Psoas muscle (tissue), 8 donors: Measurements from ENCODE around the gene BTBD17. TPM values are rescaled to one million over a fixed set of nuclear protein-coding genes. Genes with fewer than 3 reads are reported as not detected.
A peak's percentile ranks its signal among the peaks of the same experiment; 100 is the strongest.

Experiments
- ATAC-seq, 4 donors: fragments of 200-7000 bp; cut with Tn5 transposase; one replicate each; pipeline ENCODE4 v1.9.1; 2020; ENCODE audit warnings: moderate library complexity in 3 of 4, mild to moderate bottlenecking in 2 of 4
- DNase-seq, 2 donors: peaks; one replicate each; pipeline ENCODE4 v3.0.0-alpha.2; 2020
- H3K27ac ChIP-seq: fragments of 200-600 bp; one replicate; pipeline ENCODE4 v1.8.0; 2022
- H3K27me3 ChIP-seq, 3 donors: fragments of 200-600 bp in 1 of 3; one replicate each; pipeline versions ENCODE4 v1.6.1 to v1.8.0; 2013 to 2022; ENCODE audit warnings: low read length in 2 of 3, mild to moderate bottlenecking in 2 of 3, moderate library complexity in 1 of 3; ENCODE audit not compliant: insufficient read depth in 3 of 3
- H3K36me3 ChIP-seq, 2 donors: fragments of 200-600 bp in 1 of 2; one replicate each; pipeline versions ENCODE4 v1.6.1 to v1.8.0; 2013 to 2022; ENCODE audit warnings: low read depth in 1 of 2, mild to moderate bottlenecking in 1 of 2, moderate library complexity in 1 of 2; ENCODE audit not compliant: insufficient read depth in 1 of 2
- H3K4me1 ChIP-seq: fragments of 200-600 bp; one replicate; pipeline ENCODE4 v1.8.0; 2022
- H3K4me3 ChIP-seq: fragments of 200-600 bp; one replicate; pipeline ENCODE4 v1.8.0; 2022; ENCODE audit warnings: mild to moderate bottlenecking
- H3K9me3 ChIP-seq: fragments of 200-600 bp; one replicate; pipeline ENCODE4 v1.8.0; 2022
- WGBS, 3 donors: extraction: QIAGEN DNeasy Blood & Tissue Kit; methylation state at CpG; one replicate each; pipeline versions ENCODE4 v1.1.6 to v1.1.7; 2013; 5-methylcytosine and 5-hydroxymethylcytosine counted together
- intact Hi-C, 2 donors: fragments of 100-400 bp; cut with DNase I; formaldehyde crosslinking; loops; one replicate each; pipeline versions ENCODE4 v1.11.0 to v1.14.2; 2022
- polyA plus RNA-seq, 3 donors: library from polyadenylated mRNA; stranded (reverse); fragments of 200-250 nt; gene quantifications; one replicate each; pipeline ENCODE4 v1.2.3, GENCODE V29; 2013
- total RNA-seq, 4 donors: library from RNA; stranded (reverse); fragmentation: NEBNext Ultra II Directional in 2 of 4; extraction: Animal tissue kit (Norgen Biotek cat#: 25700) in 2 of 4; gene quantifications; one replicate each; pipeline versions ENCODE4 v1.2.1 to v1.2.4, GENCODE V29; 2021 to 2023
- TF ChIP-seq, protein P1 (sequence below): fragments of 200-600 bp; IDR thresholded peaks from one replicate; pipeline ENCODE4 v1.8.0; 2022; ENCODE audit warnings: antibody characterized with exemption
- donor health status: healthy with polysubstance abuse.
- donor health status: DM: no; HTN: no; CAD: no; lungs with moderate emphysema.
- donor health status: Bipolar disorder and iron deficiency.
- donor health status: healthy.
- donor health status: DM: yes; HTN: yes; CAD: no.
- donor health status: DM: no; HTN: no; CAD: no.
- donor health status: DM: no; HTN: no; CAD: no.
- donor health status: DM: yes; HTN: yes; CAD: no.

BTBD17 gene
- total and polyA plus RNA-seq, 7 donors = not detected

DNA sequence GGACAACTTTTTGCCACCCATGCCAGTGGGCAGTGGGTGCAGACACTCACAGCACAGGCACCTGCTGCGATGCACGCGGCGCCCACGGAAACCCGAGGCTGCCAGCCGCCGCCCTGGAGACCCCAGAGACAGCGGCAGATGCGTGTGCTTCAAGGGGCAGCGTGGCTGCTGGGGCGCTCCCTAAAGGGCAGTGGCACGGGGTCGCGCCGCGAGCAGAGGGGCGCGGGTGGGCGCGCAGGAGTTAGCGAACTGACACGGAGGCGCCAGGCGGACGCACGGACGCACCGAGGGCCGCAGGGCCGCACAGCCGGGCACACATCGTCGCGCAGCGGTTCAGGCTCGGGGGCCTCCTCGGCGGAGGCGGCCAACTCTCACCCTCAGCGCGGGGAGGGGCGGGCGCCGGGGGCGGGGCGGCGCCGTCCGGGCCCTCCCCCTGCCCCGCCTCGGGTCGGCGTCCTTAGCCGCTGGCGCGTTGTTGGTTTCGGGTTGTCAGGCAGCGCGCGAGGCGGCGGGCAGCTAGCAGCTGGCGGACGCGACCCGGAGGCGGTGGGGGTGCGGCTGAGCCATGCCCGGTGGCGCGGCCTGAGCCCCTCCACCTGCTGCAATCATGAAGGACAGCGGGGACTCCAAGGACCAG lies 35.8 kb downstream of the BTBD17 start, which contains the start of gene KIF19:
KIF19 (plus strand) TSS at position 484 of the 637 bp plus-strand sequence; CDS start at position 608, 124 bp downstream.
- H3K4me1 ChIP-seq = peaks cover 14% of the 10 kb centered on the region
- H3K36me3 ChIP-seq = no peaks in the 10 kb centered on the region
- H3K27me3 ChIP-seq = no peaks in the 10 kb centered on the region
- H3K9me3 ChIP-seq = no peaks in the 10 kb centered on the region
- DNase-seq = peak; percentile 62 to 72
- H3K27ac ChIP-seq = no peak within 1 kb of the TSS
- ATAC-seq = peak; percentile 83 to 94 (median 89)
- H3K4me3 ChIP-seq = peak within 1 kb of the TSS; percentile 68
- TF ChIP-seq, protein P1, sequence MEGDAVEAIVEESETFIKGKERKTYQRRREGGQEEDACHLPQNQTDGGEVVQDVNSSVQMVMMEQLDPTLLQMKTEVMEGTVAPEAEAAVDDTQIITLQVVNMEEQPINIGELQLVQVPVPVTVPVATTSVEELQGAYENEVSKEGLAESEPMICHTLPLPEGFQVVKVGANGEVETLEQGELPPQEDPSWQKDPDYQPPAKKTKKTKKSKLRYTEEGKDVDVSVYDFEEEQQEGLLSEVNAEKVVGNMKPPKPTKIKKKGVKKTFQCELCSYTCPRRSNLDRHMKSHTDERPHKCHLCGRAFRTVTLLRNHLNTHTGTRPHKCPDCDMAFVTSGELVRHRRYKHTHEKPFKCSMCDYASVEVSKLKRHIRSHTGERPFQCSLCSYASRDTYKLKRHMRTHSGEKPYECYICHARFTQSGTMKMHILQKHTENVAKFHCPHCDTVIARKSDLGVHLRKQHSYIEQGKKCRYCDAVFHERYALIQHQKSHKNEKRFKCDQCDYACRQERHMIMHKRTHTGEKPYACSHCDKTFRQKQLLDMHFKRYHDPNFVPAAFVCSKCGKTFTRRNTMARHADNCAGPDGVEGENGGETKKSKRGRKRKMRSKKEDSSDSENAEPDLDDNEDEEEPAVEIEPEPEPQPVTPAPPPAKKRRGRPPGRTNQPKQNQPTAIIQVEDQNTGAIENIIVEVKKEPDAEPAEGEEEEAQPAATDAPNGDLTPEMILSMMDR = no peak
- WGBS, 3 donors = 2 to 4% (median 3%) methylated on average over 44 to 73 of the region's 73 CpGs
- intact Hi-C loops = no loop called here

DNA sequence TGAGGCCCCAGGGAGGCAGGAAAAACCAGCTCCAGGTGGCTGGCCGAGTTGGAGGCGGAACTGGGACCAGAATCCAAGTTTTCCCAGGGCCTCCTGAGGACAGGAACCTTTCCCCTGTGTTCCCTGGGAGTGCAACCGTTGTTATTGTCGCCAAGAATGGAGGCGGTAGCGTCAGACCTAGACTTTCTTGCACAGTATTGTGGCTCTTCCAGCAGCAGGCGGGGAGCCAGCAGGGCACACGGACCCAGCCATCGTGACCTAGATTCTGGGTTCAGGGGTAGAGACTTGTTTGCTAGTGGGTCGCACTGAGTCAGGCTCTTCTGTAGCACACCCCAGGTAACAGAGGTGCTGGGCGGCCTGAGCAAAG lies 36.3 kb downstream of the BTBD17 start:
- peak; percentile 18 to 76 (median 56) for ATAC-seq

DNA sequence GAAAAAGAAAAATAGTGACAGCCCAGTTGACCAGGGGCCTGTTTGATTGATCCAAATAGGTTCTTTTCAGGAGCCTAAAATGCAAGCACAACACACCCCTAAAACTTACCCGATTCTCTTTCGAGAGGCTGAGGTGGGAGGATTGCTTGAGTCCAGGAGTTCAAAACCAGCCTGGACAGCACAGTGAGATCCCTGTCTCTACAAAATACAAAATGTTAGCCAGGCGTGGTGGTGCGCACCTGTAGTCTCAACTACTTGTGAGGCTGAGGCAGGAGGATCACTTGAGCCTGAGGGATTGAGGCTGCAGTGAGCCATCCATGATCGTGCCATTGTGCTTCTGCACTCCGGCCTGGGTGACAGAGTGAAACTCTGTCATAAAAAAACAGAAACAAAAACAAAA lies 37.1 kb downstream of the BTBD17 start:
- Histone ChIP-seq H3K27ac (no peak overlapping the region), H3K9me3 (no peaks in the 10 kb centered on the region), H3K4me1 (peaks cover 14% of the 10 kb centered on the region), H3K27me3 (no peaks in the 10 kb centered on the region), H3K4me3 (no peak overlapping the region), H3K36me3 (no peaks in the 10 kb centered on the region)
- ATAC-seq = no peak
- intact Hi-C loops = no loop called here
- DNase-seq = no peak
- 84 to 97% (median 96%) methylated on average over 6 of the region's 6 CpGs for WGBS, 3 donors
- TF ChIP-seq, protein P1 = no peak

More for the DNA sequence above, 36.3 kb downstream of the BTBD17 start:
- Histone ChIP-seq H3K27me3 (no peaks in the 10 kb centered on the region), H3K9me3 (no peaks in the 10 kb centered on the region), H3K4me1 (peaks cover 14% of the 10 kb centered on the region), H3K36me3 (no peaks in the 10 kb centered on the region), H3K4me3 (peak overlapping the region; percentile 68), H3K27ac (no peak overlapping the region)
- 17 to 23% (median 20%) methylated on average over 11 of the region's 11 CpGs for WGBS, 3 donors
- peak in 1 of 2 donors; percentile 66 for DNase-seq
- TF ChIP-seq, protein P1 = no peak
- intact Hi-C loops = no loop called here

DNA sequence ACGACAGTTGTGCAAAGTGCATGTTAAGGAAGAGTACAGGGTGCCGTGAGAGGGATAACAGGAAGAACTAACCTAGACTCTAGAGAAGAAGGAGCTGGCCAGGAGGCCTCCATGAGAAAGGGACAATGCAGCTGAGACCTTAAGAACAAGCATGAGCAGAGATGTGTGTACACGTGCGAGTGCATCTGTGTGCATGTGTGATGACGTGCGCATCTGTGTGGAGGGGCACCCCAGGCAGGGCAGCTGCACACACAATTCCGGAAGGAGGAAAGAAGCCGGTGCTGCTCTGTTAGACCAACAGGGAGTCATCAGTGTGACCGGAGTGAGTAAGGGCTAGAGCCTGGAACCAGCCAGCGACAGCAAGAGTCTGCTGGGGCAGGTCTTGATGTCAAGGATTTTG lies 43.3 kb downstream of the BTBD17 start:
- Histone ChIP-seq H3K27me3 (no peaks in the 10 kb centered on the region), H3K36me3 (no peaks in the 10 kb centered on the region), H3K9me3 (no peaks in the 10 kb centered on the region), H3K27ac (no peak overlapping the region), H3K4me1 (no peaks in the 10 kb centered on the region), H3K4me3 (no peak overlapping the region)
- TF ChIP-seq, protein P1 = no peak
- ATAC-seq = no peak
- WGBS, 3 donors = 82 to 91% (median 86%) methylated on average over 10 of the region's 10 CpGs
- intact Hi-C loops = no loop called here
- no peak for DNase-seq

DNA sequence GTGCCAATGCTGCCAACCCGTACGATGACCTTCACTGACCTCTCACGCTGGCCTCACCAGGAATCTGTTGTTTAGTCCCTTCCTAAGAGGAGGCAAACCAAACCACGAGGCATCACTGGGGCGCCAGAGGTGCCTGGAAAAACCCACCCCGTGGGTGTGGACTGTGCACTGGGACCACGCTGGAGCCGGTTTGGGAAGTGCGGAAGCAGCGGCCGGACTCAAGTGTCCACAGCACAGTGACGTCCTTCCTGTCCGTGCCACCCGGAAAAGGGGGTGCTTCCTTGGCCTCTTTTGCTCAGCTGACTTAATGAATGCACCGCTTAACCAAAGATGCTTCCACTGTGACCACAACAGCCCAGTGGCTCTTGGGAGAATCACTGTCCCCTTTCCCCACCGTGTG lies 44.6 kb downstream of the BTBD17 start:
- no peaks in the 10 kb centered on the region for H3K36me3 ChIP-seq
- TF ChIP-seq, protein P1 = no peak
- H3K4me3 ChIP-seq = no peak overlapping the region
- DNase-seq (no peak), ATAC-seq (no peak)
- intact Hi-C loops = no loop called here
- H3K9me3 ChIP-seq = no peaks in the 10 kb centered on the region
- H3K27ac ChIP-seq = no peak overlapping the region
- H3K27me3 ChIP-seq = no peaks in the 10 kb centered on the region
- 63 to 65% (median 63%) methylated on average over 16 of the region's 16 CpGs for WGBS, 3 donors
- H3K4me1 ChIP-seq = no peaks in the 10 kb centered on the region
